Left ventricle myocardium inferior (tissue), 1 donor: ENCODE data around the gene ABLIM2. TPM values are rescaled to one million over a fixed set of nuclear protein-coding genes. Genes with fewer than 3 reads are reported as not detected.

Experiments
- DNase-seq: peaks from one replicate; pipeline ENCODE4 v3.0.0-alpha.2; 2020
- H3K27ac ChIP-seq: fragments of 200-600 bp; replicated peaks from 2 replicates; pipeline ENCODE4 v1.8.0; 2021
- H3K27me3 ChIP-seq: fragments of 200-600 bp; 2 replicates; pipeline ENCODE4 v1.8.0; 2021; ENCODE audit warnings: low read depth
- H3K36me3 ChIP-seq: fragments of 200-600 bp; 2 replicates; pipeline ENCODE4 v1.8.0; 2021
- H3K4me1 ChIP-seq: fragments of 200-600 bp; 2 replicates; pipeline ENCODE4 v1.8.0; 2021
- H3K4me3 ChIP-seq: fragments of 200-600 bp; 2 replicates; pipeline ENCODE4 v1.8.0; 2021; ENCODE audit warnings: mild to moderate bottlenecking, moderate library complexity
- H3K9me3 ChIP-seq: fragments of 200-600 bp; replicated peaks from 2 replicates; pipeline ENCODE4 v1.8.0; 2021
- intact Hi-C: fragments of 100-400 bp; cut with micrococcal nuclease; formaldehyde crosslinking; loops from one replicate; pipeline ENCODE4 v1.11.0; 2022
- total RNA-seq: library from RNA; stranded (reverse); fragmentation: NEBNext Ultra II Directional; extraction: Animal tissue kit (Norgen Biotek cat#: 25700); gene quantifications from one replicate; pipeline ENCODE4 v1.2.1, GENCODE V29; 2021
- TF ChIP-seq, protein P1 (sequence below): fragments of 200-600 bp; IDR thresholded peaks from 2 replicates; pipeline ENCODE4 v1.8.0; 2021; ENCODE audit warnings: antibody characterized with exemption, mild to moderate bottlenecking, borderline replicate concordance
- donor health status: DM: no; HTN: yes; CAD: no; lungs with severe emphysema.

ABLIM2 gene
- total RNA-seq, 1 donor from 2014 or later: 43.5 TPM

DNA sequence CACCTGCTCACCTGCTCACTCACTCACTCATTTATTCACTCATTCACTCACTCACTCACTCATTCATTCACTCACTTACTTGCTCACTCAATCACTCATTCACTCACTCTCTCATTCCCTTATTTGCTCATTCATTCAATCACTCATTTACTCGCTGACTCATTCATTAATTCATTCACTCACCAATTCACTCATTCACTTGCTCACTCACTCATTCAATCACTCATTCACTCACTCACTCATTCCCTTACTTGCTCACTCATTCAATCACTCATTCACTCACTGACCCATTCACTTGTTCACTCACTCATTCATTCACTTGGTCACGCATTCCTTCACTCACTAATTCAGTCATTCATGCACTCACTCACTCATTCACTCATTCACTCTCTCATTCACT, 130.2 kb downstream of the ABLIM2 start:
- Histone ChIP-seq H3K27me3 (no peaks in the 10 kb centered on the region), H3K4me1 (no peaks in the 10 kb centered on the region), H3K4me3 (no peak overlapping the region), H3K27ac (no peak overlapping the region), H3K9me3 (no peaks in the 10 kb centered on the region), H3K36me3 (peaks cover 7% of the 10 kb centered on the region)
- no peak for DNase-seq
- intact Hi-C loops: no loop called here
- TF ChIP-seq, protein P1, sequence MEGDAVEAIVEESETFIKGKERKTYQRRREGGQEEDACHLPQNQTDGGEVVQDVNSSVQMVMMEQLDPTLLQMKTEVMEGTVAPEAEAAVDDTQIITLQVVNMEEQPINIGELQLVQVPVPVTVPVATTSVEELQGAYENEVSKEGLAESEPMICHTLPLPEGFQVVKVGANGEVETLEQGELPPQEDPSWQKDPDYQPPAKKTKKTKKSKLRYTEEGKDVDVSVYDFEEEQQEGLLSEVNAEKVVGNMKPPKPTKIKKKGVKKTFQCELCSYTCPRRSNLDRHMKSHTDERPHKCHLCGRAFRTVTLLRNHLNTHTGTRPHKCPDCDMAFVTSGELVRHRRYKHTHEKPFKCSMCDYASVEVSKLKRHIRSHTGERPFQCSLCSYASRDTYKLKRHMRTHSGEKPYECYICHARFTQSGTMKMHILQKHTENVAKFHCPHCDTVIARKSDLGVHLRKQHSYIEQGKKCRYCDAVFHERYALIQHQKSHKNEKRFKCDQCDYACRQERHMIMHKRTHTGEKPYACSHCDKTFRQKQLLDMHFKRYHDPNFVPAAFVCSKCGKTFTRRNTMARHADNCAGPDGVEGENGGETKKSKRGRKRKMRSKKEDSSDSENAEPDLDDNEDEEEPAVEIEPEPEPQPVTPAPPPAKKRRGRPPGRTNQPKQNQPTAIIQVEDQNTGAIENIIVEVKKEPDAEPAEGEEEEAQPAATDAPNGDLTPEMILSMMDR: no peak

DNA sequence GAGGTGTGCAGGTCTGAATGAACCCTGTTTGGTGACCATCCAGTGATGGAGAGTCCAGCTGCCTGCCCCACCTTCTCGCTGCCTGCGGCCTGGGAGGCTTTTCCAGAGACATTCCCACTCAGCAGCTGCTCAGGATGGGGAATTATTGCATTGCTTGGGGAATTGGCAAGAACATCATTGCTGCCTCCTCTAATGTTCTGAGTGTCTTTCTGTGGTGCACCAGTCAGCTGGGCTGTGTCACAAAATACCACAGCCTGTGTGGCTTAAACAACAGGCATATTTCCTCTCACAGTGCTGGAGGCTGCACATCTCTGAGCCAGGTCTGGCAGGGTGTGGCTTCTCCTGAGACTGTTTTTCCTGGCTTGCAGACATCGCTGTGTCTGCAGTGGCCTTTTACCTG, 132.2 kb downstream of the ABLIM2 start:
- DNase-seq: no peak
- H3K27ac ChIP-seq: no peak overlapping the region
- H3K27me3 ChIP-seq: no peaks in the 10 kb centered on the region
- no peaks in the 10 kb centered on the region for H3K9me3 ChIP-seq
- H3K36me3 ChIP-seq: peaks cover 7% of the 10 kb centered on the region
- TF ChIP-seq, protein P1: no peak
- no peak overlapping the region for H3K4me3 ChIP-seq
- intact Hi-C loops: no loop called here
- no peaks in the 10 kb centered on the region for H3K4me1 ChIP-seq

DNA sequence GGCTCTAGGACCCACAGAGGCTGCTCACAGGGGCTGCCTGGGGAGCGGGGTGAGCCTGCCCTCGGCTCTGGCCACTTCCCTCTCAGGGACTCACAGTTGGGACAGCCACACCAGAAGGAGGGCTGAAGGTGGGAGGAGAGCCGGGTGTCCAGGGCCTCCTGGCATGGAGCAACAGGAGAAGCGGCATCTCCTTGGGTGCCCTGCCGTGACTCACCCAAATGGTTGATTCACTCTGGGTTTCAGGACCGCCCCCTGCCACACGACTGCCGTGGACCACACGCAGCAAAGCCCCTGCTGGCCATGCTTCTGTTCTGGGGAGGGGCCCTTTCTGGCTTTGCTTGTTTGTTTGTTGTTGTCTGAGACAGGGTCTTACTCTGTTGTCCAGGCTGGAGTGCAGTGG, 132.9 kb downstream of the ABLIM2 start:
- peaks cover 7% of the 10 kb centered on the region for H3K36me3 ChIP-seq
- intact Hi-C loops: no loop called here
- no peak for DNase-seq

DNA sequence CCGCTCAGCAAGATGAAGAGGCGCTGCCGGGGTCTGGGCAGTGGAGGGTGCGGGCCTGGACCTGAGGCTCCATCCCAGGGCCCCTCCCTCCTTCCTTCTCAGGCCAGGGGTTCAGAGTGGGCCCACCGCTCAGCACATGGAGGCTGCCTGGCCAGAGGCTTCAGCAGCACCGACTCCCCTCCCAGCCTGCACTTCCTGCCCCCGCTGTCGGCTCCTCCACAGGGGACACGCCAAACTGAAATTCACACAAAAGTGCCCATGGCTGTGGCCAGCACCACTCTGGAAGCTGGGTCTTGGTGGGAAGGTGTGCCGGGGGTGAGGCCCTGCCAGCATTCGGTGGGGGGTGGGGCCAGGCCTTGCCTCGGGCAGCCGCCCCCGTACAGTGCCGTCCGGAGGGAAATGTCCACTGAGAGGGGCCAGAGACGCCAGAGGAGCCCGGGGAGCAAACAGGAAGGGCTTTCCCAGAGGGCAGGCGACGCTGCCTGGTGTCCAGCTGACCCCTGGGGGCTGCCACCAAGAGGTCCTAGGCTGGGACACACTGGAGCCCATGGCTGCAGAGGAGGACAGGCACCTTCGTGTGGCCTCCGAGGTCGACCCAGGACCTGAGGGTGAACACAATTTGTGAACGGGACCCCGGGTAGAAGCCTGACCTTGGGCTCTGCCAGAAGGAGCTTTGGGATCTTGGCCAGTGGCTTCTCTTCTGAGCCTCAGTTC, 134.4 kb downstream of the ABLIM2 start:
- Histone ChIP-seq H3K27me3 (no peaks in the 10 kb centered on the region), H3K4me3 (no peak overlapping the region), H3K9me3 (no peaks in the 10 kb centered on the region), H3K27ac (no peak overlapping the region), H3K4me1 (no peaks in the 10 kb centered on the region), H3K36me3 (peaks cover 7% of the 10 kb centered on the region)
- TF ChIP-seq, protein P1: no peak
- intact Hi-C loops: no loop called here
- no peak for DNase-seq

More for the DNA sequence above, 132.9 kb downstream of the ABLIM2 start:
- no peaks in the 10 kb centered on the region for H3K27me3 ChIP-seq
- H3K4me1 ChIP-seq: no peaks in the 10 kb centered on the region
- H3K27ac ChIP-seq: no peak overlapping the region
- TF ChIP-seq, protein P1: no peak
- no peaks in the 10 kb centered on the region for H3K9me3 ChIP-seq
- no peak overlapping the region for H3K4me3 ChIP-seq

DNA sequence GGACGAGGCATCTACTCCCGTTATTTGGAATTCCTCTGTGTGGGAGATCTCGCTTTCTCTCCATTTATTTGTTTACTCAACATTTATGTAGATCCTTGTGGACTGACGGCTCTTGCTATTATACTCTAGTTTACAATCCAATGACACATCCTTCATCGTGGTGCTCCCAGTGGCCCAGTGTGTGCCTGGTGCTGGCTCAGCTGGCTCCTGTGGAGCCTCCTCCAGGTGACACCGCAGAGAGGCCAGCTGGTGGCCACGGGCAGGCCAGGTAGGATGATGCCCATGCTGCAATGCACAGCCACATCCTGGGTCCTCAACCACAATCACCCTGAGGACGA, 134.9 kb downstream of the ABLIM2 start:
- no peak overlapping the region for H3K4me3 ChIP-seq
- peaks cover 7% of the 10 kb centered on the region for H3K36me3 ChIP-seq
- H3K27ac ChIP-seq: no peak overlapping the region
- H3K27me3 ChIP-seq: no peaks in the 10 kb centered on the region
- H3K9me3 ChIP-seq: no peaks in the 10 kb centered on the region
- no peaks in the 10 kb centered on the region for H3K4me1 ChIP-seq
- intact Hi-C loops: no loop called here
- DNase-seq: no peak
- TF ChIP-seq, protein P1: no peak
